NB4 (cell line): ENCODE data around the gene DTNA.

Experiments
- POLR2A ChIP-seq: IDR thresholded peaks from 2 replicates; pipeline ENCODE4 v1.6.1; 2011; ENCODE audit warnings: mild to moderate bottlenecking; ENCODE audit not compliant: insufficient read length; ENCODE audit errors: extremely low read depth
- TF ChIP-seq, protein P1 (sequence below): IDR thresholded peaks from one replicate; pipeline ENCODE4 v1.5.1; 2012; ENCODE audit warnings: low read depth, low read length

DNA sequence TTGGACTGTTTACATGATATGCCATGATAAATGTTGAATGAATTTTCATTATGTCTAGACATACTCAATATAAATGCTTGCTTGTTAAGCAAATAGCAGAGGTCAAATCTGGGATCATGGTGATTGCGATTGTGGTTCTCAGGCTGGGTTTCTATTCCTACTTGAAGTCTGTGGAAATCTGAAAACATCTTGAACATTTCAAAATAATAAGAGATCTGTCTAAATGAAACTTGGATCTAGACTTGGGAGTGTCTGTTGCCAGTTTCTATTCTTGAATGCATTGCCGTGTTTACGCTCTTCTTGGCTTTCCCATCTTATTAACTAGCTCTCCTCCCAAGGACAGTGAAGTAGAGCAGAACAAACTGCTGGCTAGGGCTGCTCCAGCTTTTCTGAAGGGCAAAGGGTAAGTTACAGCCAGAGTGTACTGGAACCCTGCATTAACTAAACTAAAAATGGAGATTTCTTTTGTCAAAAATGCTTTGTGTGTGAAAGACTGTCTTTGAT lies 127.7 kb downstream of the DTNA start:
- TF ChIP-seq, protein P1, sequence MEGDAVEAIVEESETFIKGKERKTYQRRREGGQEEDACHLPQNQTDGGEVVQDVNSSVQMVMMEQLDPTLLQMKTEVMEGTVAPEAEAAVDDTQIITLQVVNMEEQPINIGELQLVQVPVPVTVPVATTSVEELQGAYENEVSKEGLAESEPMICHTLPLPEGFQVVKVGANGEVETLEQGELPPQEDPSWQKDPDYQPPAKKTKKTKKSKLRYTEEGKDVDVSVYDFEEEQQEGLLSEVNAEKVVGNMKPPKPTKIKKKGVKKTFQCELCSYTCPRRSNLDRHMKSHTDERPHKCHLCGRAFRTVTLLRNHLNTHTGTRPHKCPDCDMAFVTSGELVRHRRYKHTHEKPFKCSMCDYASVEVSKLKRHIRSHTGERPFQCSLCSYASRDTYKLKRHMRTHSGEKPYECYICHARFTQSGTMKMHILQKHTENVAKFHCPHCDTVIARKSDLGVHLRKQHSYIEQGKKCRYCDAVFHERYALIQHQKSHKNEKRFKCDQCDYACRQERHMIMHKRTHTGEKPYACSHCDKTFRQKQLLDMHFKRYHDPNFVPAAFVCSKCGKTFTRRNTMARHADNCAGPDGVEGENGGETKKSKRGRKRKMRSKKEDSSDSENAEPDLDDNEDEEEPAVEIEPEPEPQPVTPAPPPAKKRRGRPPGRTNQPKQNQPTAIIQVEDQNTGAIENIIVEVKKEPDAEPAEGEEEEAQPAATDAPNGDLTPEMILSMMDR, result no peak
- TF ChIP-seq POLR2A, result no peak
